K562 (cell line): ENCODE data around the gene STRADB. TPM values are rescaled to one million over a fixed set of nuclear protein-coding genes. Genes with fewer than 3 reads are reported as not detected.

Experiments used
- ATAC-seq: fragments of 200-7000 bp; cut with Tn5 transposase; 3 replicates; pipeline ENCODE4 v1.9.1; 2020; ENCODE audit warnings: moderate library complexity
- BruUV-seq: library from RNA; stranded (reverse); fragments of 400-500 nt; replicated peaks from 2 replicates; lab custom pipeline; 2021; lab: Mats Ljungman, UMichigan
- CTCF ChIA-PET: fragments of 300-600 bp; formaldehyde crosslinking; extraction: SDS; loops from one replicate; lab custom pipeline; 2021; ENCODE audit warnings: low intra/inter-chr PET ratio; lab: Yijun Ruan, JAX
- POLR2A ChIA-PET: fragments of 300-600, 350-650 bp; sonication (Branson Sonifier 250); formaldehyde crosslinking; extraction: SDS; loops from one replicate; lab custom pipeline; 2021; ENCODE audit warnings: antibody characterized with exemption, inconsistent platforms; lab: Yijun Ruan, JAX
- DNase-seq, 4 experiments: peaks; one replicate each; pipeline versions ENCODE4 v3.0.0 to v3.0.0-alpha.2; 2011 to 2018; ENCODE audit warnings: low spot score in 3 of 4, mixed read lengths in 3 of 4; ENCODE audit errors: extremely low read depth in 1 of 4
- FAIRE-seq: peaks from 2 replicates; lab custom pipeline; 2011; peaks lifted over from hg19 to GRCh38; lab: Jason Lieb, UNC
- H2AFZ ChIP-seq: 2 replicates; pipeline ENCODE4 v1.6.0; 2011; ENCODE audit warnings: low read depth, low read length, control low read depth, inconsistent platforms
- H3K27ac ChIP-seq: fragments of 200-600 bp; 3 replicates; pipeline ENCODE4 v1.8.0; 2011; ENCODE audit warnings: low read depth, mild to moderate bottlenecking, control low read depth, inconsistent platforms, low read length, moderate library complexity, mixed read lengths; ENCODE audit errors: extremely low read depth
- H3K27me3 ChIP-seq, 2 experiments: fragments of 300-600 bp in 1 of 2; 2 replicates in 1 of 2; 3 replicates in 1 of 2; pipeline versions ENCODE4 v1.6.0 to v1.8.0; 2011; ENCODE audit warnings: inconsistent platforms in 2 of 2, low read length in 2 of 2, mild to moderate bottlenecking in 1 of 2, mixed read lengths in 1 of 2, moderate library complexity in 1 of 2; ENCODE audit not compliant: control insufficient read depth in 2 of 2, insufficient read depth in 2 of 2
- H3K36me3 ChIP-seq: fragments of 300-600 bp; 3 replicates; pipeline ENCODE4 v1.8.0; 2011; ENCODE audit warnings: mild to moderate bottlenecking, low read length, inconsistent platforms; ENCODE audit not compliant: control insufficient read depth, insufficient read depth
- H3K4me1 ChIP-seq, 2 experiments: fragments of 200-600 bp in 1 of 2; replicated peaks in 1 of 2; 2 replicates in 1 of 2; 3 replicates in 1 of 2; pipeline versions ENCODE4 v1.5.1 to v1.8.0; 2011; ENCODE audit warnings: inconsistent platforms in 2 of 2, low read length in 2 of 2, mild to moderate bottlenecking in 1 of 2, mixed read lengths in 1 of 2, moderate library complexity in 1 of 2; ENCODE audit not compliant: control insufficient read depth in 2 of 2, insufficient read depth in 2 of 2
- H3K4me2 ChIP-seq: 2 replicates; pipeline ENCODE4 v1.6.1; 2011; ENCODE audit warnings: low read length, control low read depth, inconsistent platforms, mixed read lengths; ENCODE audit not compliant: insufficient read depth
- H3K4me3 ChIP-seq: fragments of 200-600 bp; sonication (generic), shearing (Covaris generic); 2 replicates; pipeline ENCODE4 v1.5.1; 2016; ENCODE audit warnings: control low read depth, inconsistent platforms
- H3K79me2 ChIP-seq: fragments of 200-600 bp; 3 replicates; pipeline ENCODE4 v1.8.0; 2011; ENCODE audit warnings: low read length, inconsistent platforms; ENCODE audit not compliant: control insufficient read depth, insufficient read depth
- H3K9ac ChIP-seq, 2 experiments: 2 replicates each; pipeline versions ENCODE4 v1.6.0 to v1.6.1; 2011; ENCODE audit warnings: low read depth in 2 of 2, low read length in 2 of 2, control low read depth in 1 of 2, inconsistent platforms in 1 of 2, mild to moderate bottlenecking in 1 of 2, mixed read lengths in 1 of 2; ENCODE audit not compliant: insufficient read depth in 1 of 2
- H3K9me1 ChIP-seq: one replicate; pipeline ENCODE4 v1.6.0; 2011; ENCODE audit warnings: inconsistent platforms, mild to moderate bottlenecking, low read length, moderate library complexity; ENCODE audit not compliant: control insufficient read depth, insufficient read depth
- H3K9me3 ChIP-seq: replicated peaks from 2 replicates; pipeline ENCODE4 v1.5.1; 2011; ENCODE audit warnings: low read depth, low read length, inconsistent platforms; ENCODE audit not compliant: control insufficient read depth, insufficient read depth
- H4K20me1 ChIP-seq: replicated peaks from 2 replicates; pipeline ENCODE4 v1.6.1; 2011; ENCODE audit warnings: low read length, inconsistent platforms, mixed read lengths; ENCODE audit not compliant: control insufficient read depth, insufficient read depth
- BMI1 ChIP-seq: fragments of 150-350 bp; IDR thresholded peaks from 2 replicates; pipeline ENCODE4 v1.6.1; 2014; ENCODE audit warnings: low read length
- E2F3 ChIP-seq: fragments of 250-450 bp; sonication (Bioruptor Pico); IDR thresholded peaks from 2 replicates; pipeline ENCODE4 v1.4.0; 2020; ENCODE audit warnings: mild to moderate bottlenecking
- ELK1 ChIP-seq: sonication (generic); formaldehyde crosslinking; IDR thresholded peaks from 2 replicates; pipeline ENCODE4 v1.8.1; 2022; ENCODE audit warnings: missing genetic modification reagents
- FUS ChIP-seq: fragments of 200-400 bp; formaldehyde crosslinking; optimal IDR thresholded peaks from 2 replicates; pipeline ENCODE3; 2017; ENCODE audit warnings: low read depth, low read length
- ILK ChIP-seq: fragments of 450-650 bp; IDR thresholded peaks from 2 replicates; pipeline ENCODE4 v1.6.1; 2016; ENCODE audit warnings: missing genetic modification characterization, low read depth, mild to moderate bottlenecking, missing compliant biosample characterization, moderate library complexity, borderline replicate concordance
- KAT8 ChIP-seq: fragments of 450-650 bp; IDR thresholded peaks from 2 replicates; pipeline ENCODE4 v1.6.1; 2016; ENCODE audit warnings: low read depth, mild to moderate bottlenecking
- RBM14 ChIP-seq: fragments of 200-400 bp; formaldehyde crosslinking; IDR thresholded peaks from 2 replicates; pipeline ENCODE4 v1.6.1; 2018; ENCODE audit warnings: low read depth, mild to moderate bottlenecking, low read length, moderate library complexity, borderline replicate concordance; ENCODE audit not compliant: insufficient read depth
- SMARCE1 ChIP-seq: fragments of 450-650 bp; IDR thresholded peaks from 2 replicates; pipeline ENCODE4 v1.7.1; 2016; ENCODE audit warnings: mild to moderate bottlenecking
- SREBF2 ChIP-seq: sonication (generic); formaldehyde crosslinking; IDR thresholded peaks from 2 replicates; pipeline ENCODE4 v1.4.0; 2020; ENCODE audit warnings: mild to moderate bottlenecking, missing genetic modification reagents
- TEAD1 ChIP-seq, 2 experiments: fragments of 450-650 bp in 1 of 2; sonication (generic) in 1 of 2; formaldehyde crosslinking; IDR thresholded peaks; 2 replicates each; pipeline versions ENCODE4 v1.4.0 to v1.8.0; 2020 to 2022; ENCODE audit warnings: mild to moderate bottlenecking in 2 of 2, missing genetic modification reagents in 1 of 2
- U2AF1 ChIP-seq: fragments of 200-400 bp; formaldehyde crosslinking; optimal IDR thresholded peaks from 2 replicates; pipeline ENCODE3; 2017; ENCODE audit warnings: mild to moderate bottlenecking, low read depth, low read length, moderate library complexity
- ZNF3 ChIP-seq: fragments of 250-450 bp; sonication (Bioruptor Pico); IDR thresholded peaks from 2 replicates; pipeline ENCODE4 v1.5.0; 2021; ENCODE audit warnings: mild to moderate bottlenecking, moderate library complexity
- ZNF436 ChIP-seq: fragments of 250-450, 450-650 bp; sonication (Bioruptor Pico); formaldehyde crosslinking; IDR thresholded peaks from 2 replicates; pipeline ENCODE4 v1.7.0; 2020; ENCODE audit warnings: mild to moderate bottlenecking
- WGBS: fragments of 100-300 bp; shearing (Covaris generic); methylation state at CpG from one replicate; pipeline ENCODE4 v1.1.6; 2016; ENCODE audit warnings: low coverage, mixed read lengths; ENCODE audit not compliant: insufficient coverage; ENCODE audit errors: missing lambda C conversion rate; 5-methylcytosine and 5-hydroxymethylcytosine counted together
- in situ Hi-C: fragments of 300-500 bp; cut with MboI; formaldehyde crosslinking; loops from 4 replicates; pipeline ENCODE4 v1.15.0; 2018; ENCODE audit warnings: inconsistent platforms, mixed read lengths
- intact Hi-C: fragments of 100-400 bp; cut with micrococcal nuclease; formaldehyde crosslinking; loops from 2 replicates; pipeline ENCODE4 v1.14.2; 2022
- polyA plus RNA-seq, 8 experiments: library from polyadenylated mRNA; depleted of rRNA in 4 of 8; stranded (reverse) in 5 of 8; unstranded in 3 of 8; fragments of >200 nt; fragmentation: Nextera tagmentation in 2 of 8; fragmentation: Illumina TruSeq in 1 of 8; extraction: Ambion mirVana in 2 of 8; extraction: Trizol in 1 of 8; gene quantifications; 2 replicates each; pipeline versions ENCODE4 v1.2.1 to v1.2.3, GENCODE V29; 2011 to 2014; ENCODE audit warnings: inconsistent platforms in 1 of 8, missing spikeins in 1 of 8
- total RNA-seq, 7 experiments: library from RNA; depleted of rRNA in 6 of 7; stranded (reverse); fragments of >200 nt in 6 of 7; fragmentation: Illumina TruSeq in 2 of 7; extraction: Trizol in 2 of 7; gene quantifications; 2 replicates each; pipeline versions ENCODE4 v1.2.1 to v1.2.3, GENCODE V29; 2011 to 2021; ENCODE audit warnings: low replicate concordance in 1 of 7
- TF ChIP-seq, protein P1 (sequence below): fragments of 250-450 bp; sonication (Bioruptor Pico); IDR thresholded peaks from 2 replicates; pipeline ENCODE4 v1.5.1; 2021; ENCODE audit warnings: mild to moderate bottlenecking
- TF ChIP-seq, protein P2 (sequence below), 2 experiments: IDR thresholded peaks; 2 replicates each; pipeline ENCODE4 v1.6.1; 2011; ENCODE audit warnings: borderline replicate concordance in 1 of 2, control low read depth in 1 of 2, low read depth in 1 of 2, low read length in 1 of 2, mild to moderate bottlenecking in 1 of 2, mixed read lengths in 1 of 2, moderate library complexity in 1 of 2; ENCODE audit not compliant: insufficient read depth in 1 of 2, insufficient read length in 1 of 2, poor library complexity in 1 of 2, severe bottlenecking in 1 of 2; ENCODE audit errors: extremely low read depth in 1 of 2
- TF ChIP-seq, protein P3 (sequence below): fragments of 250-450 bp; sonication (Bioruptor Pico); IDR thresholded peaks from 2 replicates; pipeline ENCODE4 v1.8.0; 2021; ENCODE audit warnings: borderline replicate concordance, mild to moderate bottlenecking, moderate library complexity; ENCODE audit not compliant: poor library complexity, severe bottlenecking

The STRADB gene
- total and polyA plus RNA-seq, 9 of the 15 experiments (the other 6 are each of a cell fraction or from before 2014, with no cell fraction given): 6.9 to 30.6 (median 15.7) TPM

DNA sequence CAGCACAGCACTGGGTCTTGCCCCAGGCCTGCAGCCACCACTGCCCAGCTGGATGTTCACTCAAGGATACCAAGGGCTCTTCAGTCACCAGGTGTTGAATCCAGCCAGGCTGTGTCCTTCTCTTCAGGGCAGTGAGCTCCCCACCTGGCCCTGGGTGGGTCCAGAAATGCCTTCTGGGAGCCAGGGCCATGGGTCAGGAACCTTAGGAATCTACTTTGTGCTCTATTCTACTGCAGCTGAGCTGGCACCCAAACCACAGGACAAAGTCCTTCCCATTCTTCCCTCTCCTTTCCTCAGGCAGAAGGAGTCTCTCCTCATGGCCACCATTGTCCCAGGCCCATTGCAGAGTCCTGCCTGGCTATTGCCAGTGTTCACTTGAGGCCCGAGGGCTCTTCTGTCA, 13.0 kb downstream of the STRADB start (continued):
- TF ChIP-seq, protein P1, sequence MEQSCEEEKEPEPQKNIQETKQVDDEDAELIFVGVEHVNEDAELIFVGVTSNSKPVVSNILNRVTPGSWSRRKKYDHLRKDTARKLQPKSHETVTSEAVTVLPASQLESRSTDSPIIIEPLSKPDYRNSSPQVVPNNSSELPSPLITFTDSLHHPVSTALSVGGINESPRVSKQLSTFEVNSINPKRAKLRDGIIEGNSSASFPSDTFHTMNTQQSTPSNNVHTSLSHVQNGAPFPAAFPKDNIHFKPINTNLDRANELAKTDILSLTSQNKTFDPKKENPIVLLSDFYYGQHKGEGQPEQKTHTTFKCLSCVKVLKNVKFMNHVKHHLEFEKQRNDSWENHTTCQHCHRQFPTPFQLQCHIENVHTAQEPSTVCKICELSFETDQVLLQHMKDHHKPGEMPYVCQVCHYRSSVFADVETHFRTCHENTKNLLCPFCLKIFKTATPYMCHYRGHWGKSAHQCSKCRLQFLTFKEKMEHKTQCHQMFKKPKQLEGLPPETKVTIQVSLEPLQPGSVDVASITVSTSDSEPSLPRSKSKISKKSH (CRISPR knock-in tag): no peak
- no peak for TF ChIP-seq ZNF436 (CRISPR knock-in tag)
- TF ChIP-seq SREBF2 (CRISPR knock-in tag): no peak
- no peak for TF ChIP-seq ILK (tag)
- no peak for TF ChIP-seq RBM14
- TF ChIP-seq, all 486 proteins: peak for 0

DNA sequence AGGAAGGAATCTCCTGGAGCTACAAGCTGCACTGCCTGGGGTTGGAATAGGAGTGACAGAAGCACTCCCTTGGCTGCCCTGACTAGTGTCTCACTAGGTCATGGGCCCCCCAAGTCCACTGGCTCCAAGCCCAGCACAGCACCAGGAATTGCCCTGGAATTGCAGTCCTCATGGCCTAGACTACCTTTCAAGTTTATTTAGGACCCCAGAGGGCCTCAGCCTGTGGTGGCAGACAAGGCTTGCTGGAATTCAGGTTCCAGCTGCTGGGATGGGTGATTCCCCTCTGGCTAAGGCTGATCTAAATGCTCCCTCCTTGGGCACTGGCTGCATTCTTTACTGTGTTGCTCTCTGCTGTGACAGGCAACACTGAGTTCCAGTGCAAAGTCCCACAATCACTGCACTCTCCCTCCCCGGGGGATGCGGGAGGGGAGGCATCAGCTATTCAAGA, 14.0 kb downstream of the STRADB start:
- no peaks in the 10 kb centered on the region for H3K36me3 ChIP-seq
- POLR2A ChIA-PET: interaction anchor here (1.5 kb wide), 1 partner anchor 9 kb away, joined by 4 read pairs; no protein-coding TSS in a partner anchor

More for the DNA sequence above, 14.0 kb downstream of the STRADB start:
- Histone ChIP-seq H3K79me2 (no peaks in the 10 kb centered on the region), H3K4me1 (no peaks in the 10 kb centered on the region), H3K9ac (no peak overlapping the region), H4K20me1 (no peaks in the 10 kb centered on the region), H3K27ac (no peak overlapping the region), H3K9me3 (no peaks in the 10 kb centered on the region), H3K9me1 (no peaks in the 10 kb centered on the region), H3K27me3 (no peaks in the 10 kb centered on the region), H3K4me3 (no peak overlapping the region), H3K4me2 (no peak overlapping the region), H2AFZ (no peak overlapping the region)
- TF ChIP-seq FUS: no peak
- no peak for TF ChIP-seq U2AF1
- TF ChIP-seq ZNF3 (CRISPR knock-in tag): no peak
- TF ChIP-seq, protein P2, sequence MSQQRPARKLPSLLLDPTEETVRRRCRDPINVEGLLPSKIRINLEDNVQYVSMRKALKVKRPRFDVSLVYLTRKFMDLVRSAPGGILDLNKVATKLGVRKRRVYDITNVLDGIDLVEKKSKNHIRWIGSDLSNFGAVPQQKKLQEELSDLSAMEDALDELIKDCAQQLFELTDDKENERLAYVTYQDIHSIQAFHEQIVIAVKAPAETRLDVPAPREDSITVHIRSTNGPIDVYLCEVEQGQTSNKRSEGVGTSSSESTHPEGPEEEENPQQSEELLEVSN (IDR thresholded peaks at IDR 0.05; ENCODE audit: borderline replicate concordance in 1 of 2, extremely low read depth in 1 of 2, insufficient read depth in 1 of 2, insufficient read length in 1 of 2, low read depth in 1 of 2, low read length in 1 of 2, poor library complexity in 1 of 2, severe bottlenecking in 1 of 2): no peak
- no peak for TF ChIP-seq SMARCE1
- TF ChIP-seq ELK1: no peak
- no peak for TF ChIP-seq BMI1
- no peak for TF ChIP-seq TEAD1 (CRISPR knock-in tag; IDR thresholded peaks at IDR 0.05)
- TF ChIP-seq KAT8: no peak
- TF ChIP-seq E2F3: no peak
- TF ChIP-seq, protein P3, sequence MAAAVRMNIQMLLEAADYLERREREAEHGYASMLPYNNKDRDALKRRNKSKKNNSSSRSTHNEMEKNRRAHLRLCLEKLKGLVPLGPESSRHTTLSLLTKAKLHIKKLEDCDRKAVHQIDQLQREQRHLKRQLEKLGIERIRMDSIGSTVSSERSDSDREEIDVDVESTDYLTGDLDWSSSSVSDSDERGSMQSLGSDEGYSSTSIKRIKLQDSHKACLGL (CRISPR knock-in tag): no peak
- WGBS: 78% methylated on average over 2 of the region's 2 CpGs
- BruUV-seq: no TSS peak
- no peak for DNase-seq
- no peak for ATAC-seq
- in situ Hi-C loops: no loop called here
- intact Hi-C loops: no loop called here
- no peak for FAIRE-seq
- CTCF ChIA-PET: no interaction called here
